Muscle of arm (tissue), 12 donors: Measurements from ENCODE around the gene DNLZ. TPM values are rescaled to one million over a fixed set of nuclear protein-coding genes. Genes with fewer than 3 reads are reported as not detected.
"Not testable (repeated sequence)": the region's sequence is repeated elsewhere in the genome, so short reads cannot be mapped to it uniquely, and the experiment has no call there.

Experiments
- DNase-seq: peaks from one replicate; pipeline ENCODE4 v3.0.0-alpha.2; 2013
- polyA plus RNA-seq, 12 donors: library from polyadenylated mRNA; unstranded; fragments of 120-200 nt; gene quantifications; one replicate each; pipeline ENCODE4 v1.2.1, GENCODE V29; 2013; ENCODE audit not compliant: insufficient read length in 12 of 12

The DNLZ gene
- polyA plus RNA-seq, 12 donors, result 4.5 to 16.7 (median 9.1) TPM; not detected in 2

DNA sequence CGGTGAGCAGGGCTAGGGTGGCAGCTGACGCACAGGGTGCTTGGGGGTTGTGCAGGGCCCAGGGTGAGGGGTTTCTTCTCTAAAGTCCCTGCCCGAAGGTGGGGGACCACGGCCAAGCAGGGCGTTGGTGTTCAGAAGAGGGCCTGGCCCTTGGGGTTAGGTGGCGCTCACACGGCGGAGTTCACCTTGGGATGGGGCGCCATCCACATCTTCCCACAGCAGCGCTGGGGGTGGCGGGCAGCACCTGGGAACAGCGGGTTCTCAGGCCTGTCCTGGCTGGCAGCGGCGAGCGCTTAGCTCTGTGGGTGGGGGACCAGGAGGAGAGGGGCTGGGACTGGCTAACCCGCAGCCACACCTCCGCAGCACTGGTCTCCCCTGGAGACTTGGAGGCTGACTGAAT is 30.1 kb downstream of the DNLZ start:
- no peak for DNase-seq

DNA sequence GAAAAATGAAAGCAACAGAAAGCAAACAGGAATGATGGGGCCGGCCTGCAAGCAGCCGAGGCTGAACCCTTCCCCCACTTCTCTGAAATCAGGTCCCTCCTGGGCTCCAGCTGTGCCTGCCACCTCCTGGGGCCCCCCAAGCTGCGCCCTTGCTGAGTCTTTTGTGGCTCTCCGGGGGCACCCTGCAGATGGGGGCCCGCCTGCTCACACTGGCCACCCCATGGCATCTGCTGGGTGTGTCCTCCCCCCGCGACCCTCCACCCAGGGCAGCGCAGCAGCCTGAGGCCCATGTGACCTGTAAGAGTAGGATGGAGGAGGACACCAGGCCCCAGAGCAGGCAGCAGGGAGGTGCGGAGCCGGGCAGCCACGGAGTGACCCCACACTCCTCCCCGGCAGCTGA is 30.5 kb downstream of the DNLZ start:
- no peak for DNase-seq

DNA sequence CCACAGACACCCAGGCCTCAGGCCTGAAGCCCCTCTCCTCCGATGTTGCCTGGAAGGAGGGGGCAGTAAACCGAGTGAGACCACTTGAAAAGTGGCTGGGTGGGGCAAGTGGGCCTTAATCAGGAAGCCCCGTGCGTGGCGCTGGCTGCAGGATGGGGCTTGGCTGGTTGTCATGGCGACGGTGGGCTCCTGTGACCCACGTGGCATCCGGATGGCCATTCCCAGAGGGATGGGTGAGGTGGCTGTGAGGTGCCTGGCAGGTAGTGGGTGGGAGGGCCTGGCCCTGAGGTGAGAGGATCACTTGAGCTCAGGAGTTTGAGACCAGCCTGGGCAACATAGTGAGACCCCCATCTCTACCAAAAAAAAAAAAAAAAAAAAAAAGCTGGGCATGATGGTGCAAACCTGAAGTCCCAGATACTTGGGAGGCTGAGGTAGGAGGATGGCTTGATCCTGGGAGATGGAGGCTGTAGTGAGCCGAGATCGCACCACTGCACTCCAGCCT is 31.0 kb downstream of the DNLZ start:
- no peak for DNase-seq

DNA sequence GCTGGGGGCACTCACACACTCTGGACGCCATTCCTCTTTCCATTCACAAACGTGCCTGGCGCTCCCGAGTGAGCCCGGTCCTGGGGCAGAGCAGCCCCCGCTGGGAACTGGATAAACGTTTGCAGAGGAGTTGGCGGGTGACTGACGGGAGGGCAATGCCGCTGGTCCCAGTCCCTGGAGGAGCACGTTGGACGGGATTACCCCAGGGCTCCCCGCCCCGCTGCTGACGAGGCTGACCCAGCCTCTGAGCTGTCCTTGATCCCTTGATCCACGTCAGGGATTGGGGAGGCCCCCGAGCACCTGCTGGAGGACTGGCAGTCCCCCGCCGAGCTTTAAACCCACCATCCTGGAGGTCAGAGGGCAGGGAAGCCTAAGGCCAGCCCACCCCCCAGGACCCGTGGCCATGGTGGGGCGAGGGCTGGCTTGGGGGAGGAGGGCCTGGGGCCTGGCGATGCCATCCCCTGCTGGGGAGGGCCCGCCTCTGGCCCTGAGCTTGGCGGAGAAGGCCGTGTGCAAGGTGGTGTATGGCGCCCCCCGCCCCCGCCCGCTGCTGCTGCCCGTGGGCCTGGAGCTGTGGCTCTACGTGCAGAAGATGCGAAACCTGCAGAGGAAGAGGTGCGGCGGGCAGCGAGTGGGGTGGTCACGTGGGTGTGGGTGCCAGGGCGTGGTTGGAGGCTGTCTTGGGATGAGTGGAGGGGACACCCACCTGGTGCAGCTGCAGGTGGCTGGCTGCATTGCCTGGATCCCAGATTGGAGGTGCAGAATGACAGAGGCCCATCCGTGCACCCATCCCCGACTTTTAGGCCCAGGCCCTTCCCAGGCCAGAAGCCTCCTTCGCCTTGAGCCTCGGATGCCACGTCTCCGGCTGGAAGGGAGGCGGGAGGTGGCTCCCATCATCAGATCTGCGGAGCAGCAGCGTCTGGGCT is 31.7 kb downstream of the DNLZ start:
- DNase-seq, result no peak

DNA sequence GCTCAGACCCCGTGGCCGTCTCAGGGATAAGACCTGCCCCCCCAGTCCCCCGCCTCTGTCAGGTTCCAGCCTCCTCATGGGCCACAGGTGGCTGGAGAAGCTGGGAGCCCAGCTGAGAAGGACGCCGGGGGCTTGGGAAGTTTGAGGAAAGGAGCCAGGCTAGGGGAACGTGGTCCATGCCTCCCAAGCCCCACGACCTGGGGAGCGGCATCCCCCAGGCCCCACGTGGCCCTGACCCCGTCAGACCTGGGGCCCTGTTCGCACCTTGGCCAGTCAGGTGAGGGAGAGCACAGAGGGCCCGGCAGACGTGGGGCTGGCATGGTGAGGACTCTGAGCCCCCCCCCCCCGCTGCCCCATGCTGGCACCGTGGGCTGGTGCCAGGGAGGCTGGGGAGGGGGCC is 32.5 kb downstream of the DNLZ start:
- DNase-seq, result no peak

DNA sequence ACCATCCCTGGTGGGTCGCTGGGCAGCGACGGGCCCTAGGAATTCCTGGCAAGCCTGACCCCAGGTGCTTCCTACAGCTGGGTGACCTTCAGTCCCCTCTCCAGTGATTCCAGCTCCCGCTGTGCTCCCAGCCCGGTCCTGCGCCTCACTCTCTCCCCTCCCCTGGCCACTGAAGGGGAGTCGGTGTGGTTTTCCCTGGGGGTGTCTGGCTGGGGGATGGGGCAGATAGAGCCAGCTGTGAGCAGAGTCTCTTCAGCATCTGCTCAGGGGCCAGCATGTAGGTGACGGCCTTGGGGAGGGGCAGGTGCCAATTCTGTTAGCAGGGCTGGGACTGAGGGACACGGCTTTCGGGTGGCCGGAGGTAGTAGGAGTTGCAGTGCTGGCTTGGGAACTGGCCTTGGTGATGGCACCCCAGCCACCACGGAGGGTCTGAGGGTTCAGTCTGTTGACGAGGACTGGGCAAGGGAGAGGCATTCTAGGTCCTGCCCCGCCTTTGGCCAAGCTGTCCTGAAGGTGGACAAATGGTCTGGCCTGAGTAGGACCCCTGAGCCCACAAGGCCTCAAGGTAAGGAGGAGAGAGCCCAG is 33.0 kb downstream of the DNLZ start:
- DNase-seq, result no peak

DNA sequence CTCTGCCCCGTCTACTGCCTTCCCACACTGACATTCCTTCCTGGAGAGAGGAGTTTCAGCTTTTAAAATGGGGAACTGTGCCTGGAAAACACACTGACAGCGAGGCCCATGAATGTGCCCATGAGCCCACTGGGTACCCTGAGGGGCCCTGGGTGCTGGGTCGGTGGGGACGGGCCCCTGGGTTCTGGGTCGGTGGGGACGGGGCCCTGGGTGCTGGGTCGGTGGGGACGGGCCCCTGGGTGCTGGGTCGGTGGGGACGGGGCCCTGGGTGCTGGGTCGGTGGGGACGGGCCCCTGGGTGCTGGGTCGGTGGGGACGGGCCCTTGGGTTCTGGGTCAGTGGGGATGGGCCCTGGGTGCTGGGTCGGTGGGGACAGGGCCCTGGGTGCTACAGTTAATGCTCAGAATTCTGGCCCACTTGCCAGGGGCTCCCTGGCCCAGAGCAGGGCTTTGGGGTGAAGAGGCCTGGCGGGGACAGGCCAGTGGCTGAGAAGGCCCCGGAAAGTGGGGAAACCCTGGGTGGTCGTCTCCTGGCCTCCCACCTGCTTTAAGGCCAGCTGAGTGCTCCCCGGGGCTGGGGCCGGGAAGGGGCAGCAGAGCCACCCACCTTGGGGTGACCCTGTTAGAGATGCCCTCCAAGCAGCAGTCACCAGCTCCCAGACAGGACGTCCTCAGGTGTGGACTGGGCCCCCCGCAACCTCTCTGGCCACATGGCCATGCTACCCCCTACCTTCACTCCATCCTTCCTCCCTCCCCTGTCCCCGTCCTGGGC is 33.7 kb downstream of the DNLZ start:
- DNase-seq, result no peak

DNA sequence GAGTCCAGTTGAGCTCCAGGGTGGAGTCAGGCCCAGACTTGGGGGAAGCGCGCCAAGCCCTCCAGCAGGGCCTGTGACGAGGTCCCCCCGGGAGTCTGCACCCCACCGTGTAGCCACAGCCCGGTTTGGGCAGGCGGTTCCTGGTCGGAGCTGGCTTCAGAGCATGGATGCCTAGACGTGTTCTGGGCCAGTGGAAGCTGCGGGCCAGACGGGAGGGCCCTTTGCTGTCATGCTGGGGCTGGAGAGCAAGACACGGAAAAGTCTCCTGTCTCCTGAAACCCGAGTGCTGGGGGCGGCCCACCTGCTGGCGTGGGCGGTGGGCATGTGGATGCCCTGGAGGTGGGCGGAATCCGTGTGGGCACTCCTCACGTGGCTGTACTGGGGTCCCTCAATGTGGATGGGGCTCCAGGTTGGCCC is 34.3 kb downstream of the DNLZ start:
- no peak for DNase-seq

DNA sequence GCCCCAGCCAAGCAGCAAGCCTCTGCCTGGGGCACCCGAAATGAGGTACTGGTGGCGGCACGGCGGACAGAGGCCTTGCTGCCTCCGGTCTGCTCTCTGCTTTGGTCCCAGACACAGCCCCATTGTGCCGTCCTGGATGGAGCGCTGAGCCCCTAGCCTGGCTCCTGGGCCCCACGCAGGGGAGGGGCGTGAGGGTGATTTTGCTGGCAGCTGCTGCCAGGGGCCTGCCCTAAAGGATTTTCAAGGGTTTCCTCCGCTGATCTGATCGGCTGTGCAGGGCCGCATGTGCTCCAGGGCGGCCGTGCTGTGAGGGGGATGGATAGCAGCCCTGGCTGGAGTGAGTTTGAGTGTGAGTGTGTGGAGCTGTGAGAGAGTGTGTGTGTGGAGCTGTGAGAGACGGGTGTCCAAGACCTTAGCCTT is 34.9 kb downstream of the DNLZ start:
- DNase-seq, result no peak

DNA sequence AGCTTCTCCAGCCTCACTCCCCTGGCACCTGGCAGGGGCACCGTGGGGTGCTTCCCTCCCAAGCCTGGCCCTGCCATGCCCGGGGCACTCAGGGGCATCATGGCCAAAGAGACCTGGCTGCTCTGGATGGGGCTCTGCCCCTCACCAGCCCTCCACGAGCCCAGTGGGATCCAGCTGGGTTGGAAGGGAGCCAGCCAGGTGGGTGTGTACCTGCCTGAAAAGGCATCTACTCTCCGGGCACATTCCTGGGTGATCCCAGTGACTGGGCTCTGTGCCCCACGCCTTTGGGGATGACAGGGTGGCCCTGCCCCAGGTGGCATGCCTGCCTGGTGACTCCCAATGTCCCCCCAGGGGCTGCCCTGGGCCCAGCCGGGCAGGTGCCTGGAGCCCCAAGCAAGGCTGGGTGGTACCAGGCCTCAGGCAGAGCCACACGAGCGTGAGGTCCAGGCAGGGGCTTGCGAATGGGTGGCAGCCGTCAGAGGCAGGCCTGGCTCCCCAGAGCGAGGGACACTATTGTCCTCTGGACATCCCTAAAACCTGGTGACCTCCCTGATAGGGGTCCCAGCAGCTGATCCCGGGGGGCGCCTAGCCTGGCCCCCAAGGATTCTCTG is 35.4 kb downstream of the DNLZ start:
- DNase-seq, result no peak

DNA sequence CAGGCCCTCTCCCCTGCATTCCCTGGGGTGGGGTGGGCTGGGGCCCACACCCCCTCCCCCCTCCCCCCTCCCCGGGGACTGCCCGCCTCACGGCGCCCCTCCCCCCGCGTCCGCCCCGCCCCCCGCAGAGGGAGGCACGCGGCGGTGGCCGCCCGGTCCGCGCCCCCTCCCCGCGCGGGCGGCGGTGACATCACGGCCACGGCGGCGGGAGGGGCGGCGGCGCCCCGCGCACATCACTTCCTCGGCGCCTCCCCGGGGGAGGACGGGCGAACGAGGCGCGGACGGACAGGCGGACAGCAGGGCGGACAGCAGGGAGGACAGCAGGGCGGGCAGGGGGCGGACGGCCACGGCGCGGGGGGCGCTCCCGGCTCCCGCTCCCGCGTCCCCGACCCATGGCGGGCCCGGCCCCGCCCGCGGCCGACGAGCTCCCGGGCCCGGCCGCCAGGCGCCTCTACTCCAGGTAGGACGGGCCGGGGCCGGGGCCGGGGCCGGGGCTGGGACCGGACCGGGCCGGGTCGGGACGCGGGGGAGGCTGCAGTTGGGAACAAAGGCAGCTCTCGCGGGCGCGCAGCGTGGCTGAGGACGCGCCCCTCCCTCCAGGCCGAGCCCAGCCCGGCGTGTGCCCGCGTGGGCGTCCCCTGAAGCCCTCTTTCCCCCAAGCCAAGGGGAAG is 36.1 kb downstream of the DNLZ start, which contains the start of gene GPSM1:
GPSM1 (plus strand) TSS at position 236 of the 671 bp plus-strand sequence; CDS start at position 393, 157 bp downstream.
- DNase-seq, result no peak

DNA sequence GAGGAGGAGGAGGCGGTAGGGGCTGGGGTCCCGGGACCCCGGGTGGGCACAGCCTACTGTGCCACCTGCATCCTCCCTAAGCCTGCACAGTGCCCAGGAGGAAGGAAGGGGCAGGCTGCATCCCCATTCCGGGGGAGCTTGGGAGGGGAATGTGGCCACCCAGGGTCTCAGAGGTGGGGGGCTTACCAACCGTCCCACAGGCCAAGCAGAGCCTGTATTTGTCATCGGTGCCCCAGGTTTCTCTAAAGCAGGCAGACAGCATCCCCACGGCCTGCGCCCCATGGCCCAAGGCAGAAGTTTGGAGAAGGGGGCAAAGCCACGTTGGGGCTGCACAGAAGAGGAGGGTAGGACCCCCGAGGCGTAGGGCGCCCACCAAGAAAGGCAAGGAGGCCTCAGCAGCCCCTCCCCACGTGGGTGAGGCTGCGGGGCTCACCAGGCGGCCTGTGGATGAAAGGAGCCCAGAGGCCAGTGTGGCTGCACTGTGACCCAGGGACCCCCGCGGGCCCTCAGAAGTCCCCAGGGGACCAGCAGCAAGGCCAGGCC is 36.7 kb downstream of the DNLZ start:
- DNase-seq, result no peak

DNA sequence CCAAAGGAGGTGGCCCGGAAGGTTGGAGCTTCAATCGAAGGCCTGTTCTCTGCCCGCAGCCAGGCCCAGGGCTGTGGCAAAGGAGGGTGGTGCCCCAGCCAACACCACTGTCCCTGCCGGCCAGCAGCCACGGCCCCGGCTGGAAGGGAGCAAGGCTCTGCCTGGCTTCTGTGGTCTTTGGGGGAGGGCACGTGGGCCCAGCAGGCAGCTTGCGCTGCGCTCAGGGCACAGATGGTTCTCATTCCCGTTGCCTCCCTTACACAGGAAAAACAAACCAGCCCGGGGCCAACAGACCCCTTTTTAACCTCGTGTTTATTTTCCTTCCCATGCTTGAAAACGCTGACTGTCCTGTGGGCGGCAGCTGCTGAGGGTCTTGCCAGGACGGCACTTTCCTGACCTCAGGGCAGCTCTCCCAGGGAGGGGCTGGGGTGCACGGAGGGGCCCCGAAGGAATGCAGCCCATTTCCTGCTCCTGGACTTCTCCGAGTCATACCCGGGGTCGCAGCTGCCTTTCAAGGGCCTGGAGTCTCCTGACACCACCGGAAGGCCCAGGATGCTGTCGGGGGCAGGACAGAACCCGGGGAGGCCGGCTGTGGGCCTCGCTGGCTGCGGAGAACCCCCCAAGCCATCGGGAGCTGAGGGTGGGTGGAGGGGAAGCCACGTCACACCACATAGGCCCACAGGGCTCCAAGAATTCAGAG is 37.3 kb downstream of the DNLZ start:
- no peak for DNase-seq

DNA sequence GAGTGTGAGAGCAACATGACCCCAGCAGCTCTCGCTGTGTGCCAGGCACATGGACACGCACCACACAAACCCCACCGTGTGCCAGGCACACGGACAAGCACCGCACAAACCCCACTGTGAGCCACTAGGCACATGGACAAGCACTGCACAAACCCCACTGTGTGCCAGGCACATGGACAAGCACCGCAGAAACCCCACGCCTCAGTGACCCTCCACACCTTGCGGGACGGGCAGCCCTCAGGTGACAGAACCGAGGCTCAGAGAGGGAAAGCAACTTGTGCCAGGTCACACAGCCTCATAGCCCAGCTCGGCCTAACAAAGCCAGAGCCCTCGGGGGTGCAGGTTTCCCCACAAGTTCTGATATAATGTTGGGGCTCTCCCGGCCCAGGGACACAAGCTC is 38.2 kb downstream of the DNLZ start:
- no peak for DNase-seq

DNA sequence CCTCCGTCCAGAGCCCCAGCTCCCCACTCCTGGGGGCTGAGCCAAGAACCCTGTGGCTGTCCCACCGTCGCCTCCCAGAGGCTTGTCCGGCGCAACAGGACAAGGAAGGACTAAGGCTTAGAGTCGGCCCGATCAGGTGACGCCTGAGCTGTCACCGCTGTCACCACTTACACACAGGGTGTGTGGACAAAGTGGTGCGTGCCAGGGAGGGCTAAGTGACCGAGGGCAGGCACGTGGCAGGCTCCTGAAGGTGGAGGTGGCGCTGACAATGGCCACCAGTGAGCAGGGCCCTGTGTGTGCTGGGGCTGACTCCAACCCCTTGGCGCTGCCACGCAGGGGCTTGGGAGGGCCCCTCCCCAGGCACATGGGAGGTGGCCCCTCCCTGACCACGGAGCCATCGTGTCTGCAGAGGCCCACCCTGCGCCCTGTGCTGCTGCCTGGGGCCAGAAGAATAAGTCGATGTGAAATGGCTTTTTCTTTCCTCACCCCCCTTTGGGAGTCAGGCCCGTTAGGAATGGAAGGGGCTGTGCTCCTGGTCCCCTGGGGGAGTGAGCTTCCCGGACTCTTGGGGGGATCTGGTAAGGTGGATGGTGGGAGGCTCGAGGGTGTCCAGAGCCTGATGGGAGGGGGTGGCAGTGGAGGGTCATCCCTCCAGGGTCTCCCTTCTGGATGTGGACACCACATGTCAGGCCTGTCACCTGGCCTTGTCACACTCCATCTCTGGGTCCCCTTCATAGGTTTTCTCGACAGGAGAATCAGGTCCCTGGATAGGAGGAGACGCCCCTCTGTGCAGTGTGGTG is 38.8 kb downstream of the DNLZ start:
- no peak for DNase-seq

DNA sequence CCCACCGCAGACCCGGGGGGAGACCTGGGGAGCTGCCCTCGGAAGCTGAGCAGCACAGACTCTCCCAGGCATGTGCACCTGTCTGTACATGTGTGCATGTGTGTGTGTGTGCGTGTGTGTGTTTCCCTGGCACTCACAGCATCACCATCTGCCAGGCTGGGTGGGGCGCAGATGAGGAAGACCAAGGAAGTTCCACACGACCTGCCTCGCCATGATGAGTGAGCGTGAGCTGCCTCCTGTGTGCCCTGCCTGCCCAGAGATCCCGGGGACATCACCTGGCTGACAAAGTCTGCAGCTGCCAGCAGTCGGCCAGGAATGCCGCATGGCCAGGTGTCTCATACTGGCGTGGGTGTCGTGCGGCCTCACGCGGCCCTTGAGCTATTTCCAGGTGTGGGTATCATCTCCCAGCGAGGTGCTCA is 40.2 kb downstream of the DNLZ start:
- no peak for DNase-seq

DNA sequence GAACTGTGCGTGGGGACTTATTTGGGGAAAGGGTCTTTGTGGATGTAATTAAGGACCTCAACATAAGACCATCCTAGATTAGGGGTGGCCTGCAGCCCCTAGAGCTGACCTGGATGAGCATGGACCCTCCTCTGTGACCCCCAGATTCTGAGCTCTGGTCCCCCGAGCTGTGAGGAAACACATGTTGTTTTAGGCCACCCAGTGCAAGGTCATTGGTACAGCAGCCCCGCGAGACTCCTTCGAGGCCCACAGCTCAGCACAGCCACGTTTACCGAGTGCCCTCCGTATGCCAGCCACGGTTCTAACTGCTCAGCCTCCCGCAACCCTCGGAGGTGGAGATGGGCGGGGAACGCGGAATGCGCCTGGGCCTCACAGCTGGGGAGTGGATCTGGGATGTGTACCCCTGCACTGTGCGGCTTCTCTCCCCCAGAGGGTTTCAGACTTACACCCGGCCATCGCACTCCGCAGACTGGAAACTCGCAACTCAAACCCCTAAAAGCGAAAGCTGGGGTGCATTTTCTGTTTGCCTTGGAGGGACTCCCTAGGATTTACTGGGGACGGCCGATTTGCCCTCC is 40.7 kb downstream of the DNLZ start:
- DNase-seq, result no peak

DNA sequence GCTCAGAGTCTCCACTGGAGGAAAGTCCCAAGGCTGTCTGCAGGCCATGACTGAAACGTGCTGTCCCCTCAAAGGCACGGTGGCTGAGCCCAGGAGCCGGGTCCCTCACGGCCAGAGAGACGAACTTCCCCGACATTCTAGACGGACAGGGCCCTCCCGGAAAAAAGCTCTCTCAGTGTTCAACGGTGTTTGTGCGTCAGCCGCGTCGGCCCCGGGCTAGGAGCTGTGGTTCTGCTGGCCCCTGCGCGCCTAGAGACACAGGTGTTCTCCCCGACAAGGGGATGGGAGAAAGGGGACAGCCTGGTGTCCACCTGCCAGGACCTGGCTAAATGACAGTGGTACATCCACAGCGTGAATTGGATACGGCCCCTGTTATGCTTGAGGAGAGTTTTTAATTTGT is 42.0 kb downstream of the DNLZ start:
- DNase-seq, result no peak

DNA sequence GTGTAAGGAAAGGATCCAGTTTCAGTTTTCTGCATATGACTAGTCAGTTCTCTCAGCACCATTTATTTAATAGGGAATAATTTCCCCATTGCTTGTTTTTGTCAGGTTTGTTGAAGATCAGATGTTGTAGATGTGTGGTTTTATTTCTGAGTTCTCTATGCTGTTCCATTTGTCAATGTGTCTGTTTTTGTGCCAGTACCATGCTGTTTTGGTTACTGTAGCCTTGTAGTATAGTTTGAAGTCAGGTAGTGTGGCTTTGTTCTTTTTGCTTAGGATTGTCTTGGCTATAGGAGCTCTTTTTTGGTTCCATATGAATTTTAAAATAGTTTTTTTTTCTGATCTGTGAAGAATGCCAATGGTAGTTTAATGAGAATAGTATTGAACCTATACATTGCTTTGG is 42.6 kb downstream of the DNLZ start:
- not testable (repeated sequence) for DNase-seq
